ENCODE measurements around the gene NHSL1. TPM values are rescaled to one million over a fixed set of nuclear protein-coding genes. Genes with fewer than 3 reads are reported as not detected.

Gene NHSL1
- total and polyA plus RNA-seq, 2 of the 8 experiments (the other 6 are each of a cell fraction or from before 2014, with no cell fraction given), result 7.2 to 32.4 TPM

DNA sequence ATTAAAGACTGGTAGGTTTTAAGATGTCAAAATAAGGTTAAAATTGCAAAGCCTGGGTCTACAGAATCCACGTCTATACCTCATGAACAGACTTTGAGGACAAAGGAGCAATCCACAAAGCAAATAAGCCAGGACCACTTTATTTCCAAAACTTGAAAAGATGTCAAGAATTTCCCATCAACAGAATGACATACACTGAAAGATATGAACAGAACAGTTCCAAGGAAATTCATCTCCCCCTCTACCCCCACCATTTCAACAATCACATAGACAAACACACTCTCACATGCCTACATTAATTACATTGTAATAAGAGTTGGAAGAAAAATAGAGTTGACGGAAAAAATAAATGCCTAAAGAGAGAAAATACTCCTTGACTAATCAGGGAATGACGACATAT is 45.2 kb upstream of the NHSL1 start:
- Histone ChIP-seq H3K4me3 (ENCODE audit: extremely low read depth in 1 of 4, insufficient read depth in 2 of 4, low read depth in 3 of 4, low read length in 4 of 4) (no peak overlapping the region), H3K79me2 (ENCODE audit: control insufficient read depth in 1 of 2, insufficient read depth in 2 of 2, low read length in 2 of 2) (peaks cover 0 to 55% of the 10 kb centered on the region in 2 experiments; a peak in 3 of 4 replicates), H2BK5ac (ENCODE audit: low read depth, low read length) (no peak overlapping the region), H3K18ac (ENCODE audit: extremely low read depth, low read length) (no peak overlapping the region), H4K20me1 (replicated peaks in 1 of 2; ENCODE audit: control insufficient read depth in 1 of 2, insufficient read depth in 2 of 2, low read length in 2 of 2) (no peaks in the 10 kb centered on the region), H2BK20ac (ENCODE audit: low read length) (no peak overlapping the region), H3K36me3 (ENCODE audit: control insufficient read depth in 2 of 4, insufficient read depth in 4 of 4, low read length in 3 of 4) (no peaks in the 10 kb centered on the region), H3K4me1 (replicated peaks in 1 of 4; ENCODE audit: control insufficient read depth in 3 of 4, insufficient read depth in 4 of 4, low read length in 3 of 4) (peaks cover 0 to 18% (median 7%) of the 10 kb centered on the region in 4 experiments; a peak in 6 of 7 replicates), H3K9ac (replicated peaks in 1 of 4; ENCODE audit: extremely low read depth in 1 of 4, low read depth in 3 of 4, low read length in 3 of 4) (no peak overlapping the region), H4K8ac (ENCODE audit: extremely low read depth, insufficient read depth, low read length) (no peak overlapping the region), H4K5ac (ENCODE audit: insufficient read length, low read depth, low read length) (no peak overlapping the region), H3K4me2 (ENCODE audit: insufficient read depth in 1 of 2, low read depth in 2 of 2, low read length in 2 of 2) (no peak overlapping the region), H3K23me2 (ENCODE audit: low read depth, low read length) (no peaks in the 10 kb centered on the region), H3K4ac (replicated peaks; ENCODE audit: insufficient read length, low read depth, low read length) (no peak overlapping the region), H3K9me3 (ENCODE audit: insufficient read depth in 2 of 2, low read depth in 1 of 2, low read length in 1 of 2) (no peaks in the 10 kb centered on the region), H2BK15ac (ENCODE audit: low read length) (no peak overlapping the region), H3K27ac (ENCODE audit: low read depth, low read length) (no peak overlapping the region), H2BK12ac (ENCODE audit: low read depth, low read length) (no peak overlapping the region), H3K56ac (replicated peaks; ENCODE audit: insufficient read length, low read depth, low read length) (no peak overlapping the region), H3K23ac (ENCODE audit: insufficient read length) (no peak overlapping the region), H4K91ac (replicated peaks; ENCODE audit: insufficient read length, low read length) (no peak overlapping the region), H3K27me3 (replicated peaks in 1 of 4; ENCODE audit: control insufficient read depth in 3 of 4, extremely low read depth in 1 of 4, insufficient read depth in 3 of 4, low read length in 3 of 4) (no peaks in the 10 kb centered on the region), H2AFZ (ENCODE audit: low read length) (no peak overlapping the region), H2BK120ac (replicated peaks; ENCODE audit: low read depth, low read length) (no peak overlapping the region), H2AK5ac (ENCODE audit: low read depth, low read length) (no peak overlapping the region), H3K79me1 (ENCODE audit: low read depth, low read length) (0 out of 2 replicates have a peak, but pooled peaks cover 2% of the 10 kb centered on the region), H3K14ac (ENCODE audit: insufficient read length) (no peak overlapping the region)
- TF ChIP-seq MAFK (IDR thresholded peaks at IDR 0.05; ENCODE audit: low read depth, low read length) (no peak), RFX5 (IDR thresholded peaks at IDR 0.05; ENCODE audit: borderline replicate concordance, low read depth, low read length) (no peak), POLR2AphosphoS5 (IDR thresholded peaks at IDR 0.05; ENCODE audit: low read depth, low read length) (no peak), CHD1 (IDR thresholded peaks at IDR 0.05; ENCODE audit: low read depth, low read length) (no peak), JUND (IDR thresholded peaks at IDR 0.05; ENCODE audit: low read length) (no peak), SP2 (IDR thresholded peaks at IDR 0.05; ENCODE audit: low read length) (no peak), KDM1A (IDR thresholded peaks at IDR 0.05; ENCODE audit: borderline replicate concordance, low read length) (no peak), NRF1 (IDR thresholded peaks at IDR 0.05; ENCODE audit: low read depth, low read length) (no peak)
- TF ChIP-seq, protein P1, sequence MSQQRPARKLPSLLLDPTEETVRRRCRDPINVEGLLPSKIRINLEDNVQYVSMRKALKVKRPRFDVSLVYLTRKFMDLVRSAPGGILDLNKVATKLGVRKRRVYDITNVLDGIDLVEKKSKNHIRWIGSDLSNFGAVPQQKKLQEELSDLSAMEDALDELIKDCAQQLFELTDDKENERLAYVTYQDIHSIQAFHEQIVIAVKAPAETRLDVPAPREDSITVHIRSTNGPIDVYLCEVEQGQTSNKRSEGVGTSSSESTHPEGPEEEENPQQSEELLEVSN (IDR thresholded peaks at IDR 0.05), result no peak
- no peak for FAIRE-seq
- POLR2A ChIA-PET (ENCODE audit: partially characterized antibody), result no interaction called here
- CTCF ChIA-PET (ENCODE audit: partially characterized antibody), result interaction anchor here (1.0 to 1.5 kb wide), 3 partner anchors 10 to 27 kb away, joined by 3 to 4 read pairs (median 3); no protein-coding TSS in a partner anchor
- no peak for DNase-seq (ENCODE audit: low read depth in 1 of 2, low spot score in 2 of 2)
- WGBS, 2 experiments (ENCODE audit: extremely low coverage in 1 of 2, insufficient coverage in 1 of 2, insufficient read length in 1 of 2, insufficient replicate concordance in 2 of 2, low coverage in 1 of 2, low lambda C conversion rate in 2 of 2, missing lambda C conversion rate in 1 of 2), result 82% methylated on average over 3 of the region's 3 CpGs; no CpG with 5 or more reads in 1 of the 2 experiments
